Measurements from ENCODE around the gene TMEM38A.
"Not testable (repeated sequence)": the region's sequence is repeated elsewhere in the genome, so short reads cannot be mapped to it uniquely, and the experiment has no call there.

The TMEM38A gene

GRCh38 chr19:16657384-16657783 lies 3.6 kb upstream of the TMEM38A start:
- Histone ChIP-seq H3K4me3 (ENCODE audit: low read depth, low read length) (no peak overlapping the region), H3K4me1 (ENCODE audit: control insufficient read depth, insufficient read depth, low read length) (peaks cover 9% of the 10 kb centered on the region), H3K36me3 (ENCODE audit: control insufficient read depth, insufficient read depth, low read length) (peaks cover 63% of the 10 kb centered on the region), H3K9me3 (ENCODE audit: control insufficient read depth, insufficient read depth, low read depth, low read length) (no peaks in the 10 kb centered on the region), H3K9ac (ENCODE audit: low read length) (no peak overlapping the region), H3K27me3 (ENCODE audit: control insufficient read depth, insufficient read depth, low read length) (peaks cover 14% of the 10 kb centered on the region; the same call in 1 of the 2 replicates), H3K27ac (ENCODE audit: low read depth, low read length) (no peak overlapping the region)

GRCh38 chr19:16659464-16659831 lies 1.5 kb upstream of the TMEM38A start:
- peaks cover 14% of the 10 kb centered on the region; the same call in 1 of the 2 replicates for H3K27me3 ChIP-seq (ENCODE audit: control insufficient read depth, insufficient read depth, low read length)
- H3K27ac ChIP-seq (ENCODE audit: low read depth, low read length), result peak overlapping the region; percentile 88; the same call in 1 of the 2 replicates
- no peaks in the 10 kb centered on the region for H3K9me3 ChIP-seq (ENCODE audit: control insufficient read depth, insufficient read depth, low read depth, low read length)

GRCh38 chr19:16659832-16660708 lies 869 bp upstream of the TMEM38A start, which contains the start of gene SMIM7:
SMIM7 (minus strand) TSS chr19:16660144; CDS start chr19:16660110, 34 bp downstream.
- Histone ChIP-seq H3K36me3 (ENCODE audit: control insufficient read depth, insufficient read depth, low read length) (peaks cover 36% of the 10 kb centered on the region), H3K27me3 (ENCODE audit: control insufficient read depth, insufficient read depth, low read length) (peaks cover 14% of the 10 kb centered on the region; the same call in 1 of the 2 replicates), H3K9me3 (ENCODE audit: control insufficient read depth, insufficient read depth, low read depth, low read length) (no peaks in the 10 kb centered on the region), H3K4me1 (ENCODE audit: control insufficient read depth, insufficient read depth, low read length) (peaks cover 9% of the 10 kb centered on the region), H3K9ac (ENCODE audit: low read length) (peak within 1 kb of the TSS; percentile 91), H3K27ac (ENCODE audit: low read depth, low read length) (peak within 1 kb of the TSS; percentile 88), H3K4me3 (ENCODE audit: low read depth, low read length) (peak within 1 kb of the TSS; percentile 88)

More at GRCh38 chr19:16659464-16659831, 1.5 kb upstream of the TMEM38A start:
- Histone ChIP-seq H3K36me3 (ENCODE audit: control insufficient read depth, insufficient read depth, low read length) (peaks cover 43% of the 10 kb centered on the region), H3K4me3 (ENCODE audit: low read depth, low read length) (peak overlapping the region; percentile 88), H3K4me1 (ENCODE audit: control insufficient read depth, insufficient read depth, low read length) (peaks cover 9% of the 10 kb centered on the region), H3K9ac (ENCODE audit: low read length) (peak overlapping the region; percentile 91)

- H3K27ac ChIP-seq (ENCODE audit: low read depth, low read length), result no peak overlapping the region
- peaks cover 24% of the 10 kb centered on the region for H3K36me3 ChIP-seq (ENCODE audit: control insufficient read depth, insufficient read depth, low read length)
- H3K4me1 ChIP-seq (ENCODE audit: control insufficient read depth, insufficient read depth, low read length), result peaks cover 9% of the 10 kb centered on the region
- H3K27me3 ChIP-seq (ENCODE audit: control insufficient read depth, insufficient read depth, low read length), result peaks cover 14% of the 10 kb centered on the region; the same call in 1 of the 2 replicates
- H3K4me3 ChIP-seq (ENCODE audit: low read depth, low read length), result peak overlapping the region; percentile 88
- no peaks in the 10 kb centered on the region for H3K9me3 ChIP-seq (ENCODE audit: control insufficient read depth, insufficient read depth, low read depth, low read length)
- peak overlapping the region; percentile 46 for H3K9ac ChIP-seq (ENCODE audit: low read length)
These were observed 618 bp downstream of the TMEM38A start for GRCh38 chr19:16661480-16662034.

GRCh38 chr19:16668176-16668575 lies 7.2 kb downstream of the TMEM38A start:
- Histone ChIP-seq H3K4me1 (ENCODE audit: control insufficient read depth, insufficient read depth, low read length) (no peaks in the 10 kb centered on the region), H3K36me3 (ENCODE audit: control insufficient read depth, insufficient read depth, low read length) (no peaks in the 10 kb centered on the region; the same call in 1 of the 2 replicates), H3K27ac (ENCODE audit: low read depth, low read length) (no peak overlapping the region), H3K27me3 (ENCODE audit: control insufficient read depth, insufficient read depth, low read length) (no peaks in the 10 kb centered on the region), H3K9ac (ENCODE audit: low read length) (no peak overlapping the region), H3K9me3 (ENCODE audit: control insufficient read depth, insufficient read depth, low read depth, low read length) (no peaks in the 10 kb centered on the region), H3K4me3 (ENCODE audit: low read depth, low read length) (no peak overlapping the region)

GRCh38 chr19:16668702-16669101 lies 7.8 kb downstream of the TMEM38A start:
- H3K9me3 ChIP-seq (ENCODE audit: control insufficient read depth, insufficient read depth, low read depth, low read length); H3K4me1 ChIP-seq (ENCODE audit: control insufficient read depth, insufficient read depth, low read length): not testable (repeated sequence)

GRCh38 chr19:16670291-16670690 lies 9.4 kb downstream of the TMEM38A start:
- Histone ChIP-seq H3K4me3 (ENCODE audit: low read depth, low read length) (no peak overlapping the region), H3K27ac (ENCODE audit: low read depth, low read length) (no peak overlapping the region), H3K9me3 (ENCODE audit: control insufficient read depth, insufficient read depth, low read depth, low read length) (no peaks in the 10 kb centered on the region), H3K4me1 (ENCODE audit: control insufficient read depth, insufficient read depth, low read length) (no peaks in the 10 kb centered on the region), H3K36me3 (ENCODE audit: control insufficient read depth, insufficient read depth, low read length) (no peaks in the 10 kb centered on the region; the same call in 1 of the 2 replicates), H3K9ac (ENCODE audit: low read length) (no peak overlapping the region), H3K27me3 (ENCODE audit: control insufficient read depth, insufficient read depth, low read length) (no peaks in the 10 kb centered on the region)

More at GRCh38 chr19:16668702-16669101, 7.8 kb downstream of the TMEM38A start:
- H3K27ac ChIP-seq (ENCODE audit: low read depth, low read length); H3K9ac ChIP-seq (ENCODE audit: low read length); H3K4me3 ChIP-seq (ENCODE audit: low read depth, low read length); H3K36me3 ChIP-seq (ENCODE audit: control insufficient read depth, insufficient read depth, low read length); H3K27me3 ChIP-seq (ENCODE audit: control insufficient read depth, insufficient read depth, low read length): not testable (repeated sequence)

- H3K36me3 ChIP-seq (ENCODE audit: control insufficient read depth, insufficient read depth, low read length), result no peaks in the 10 kb centered on the region
- no peaks in the 10 kb centered on the region for H3K9me3 ChIP-seq (ENCODE audit: control insufficient read depth, insufficient read depth, low read depth, low read length)
- H3K27ac ChIP-seq (ENCODE audit: low read depth, low read length), result no peak overlapping the region
- H3K4me1 ChIP-seq (ENCODE audit: control insufficient read depth, insufficient read depth, low read length), result no peaks in the 10 kb centered on the region
- H3K9ac ChIP-seq (ENCODE audit: low read length), result no peak overlapping the region
- H3K27me3 ChIP-seq (ENCODE audit: control insufficient read depth, insufficient read depth, low read length), result no peaks in the 10 kb centered on the region
- no peak overlapping the region for H3K4me3 ChIP-seq (ENCODE audit: low read depth, low read length)
These were observed 10.8 kb downstream of the TMEM38A start for GRCh38 chr19:16671652-16672274.

- no peaks in the 10 kb centered on the region for H3K9me3 ChIP-seq (ENCODE audit: control insufficient read depth, insufficient read depth, low read depth, low read length)
- H3K36me3 ChIP-seq (ENCODE audit: control insufficient read depth, insufficient read depth, low read length), result no peaks in the 10 kb centered on the region
- H3K27me3 ChIP-seq (ENCODE audit: control insufficient read depth, insufficient read depth, low read length), result no peaks in the 10 kb centered on the region
- H3K9ac ChIP-seq (ENCODE audit: low read length), result no peak overlapping the region
- H3K4me3 ChIP-seq (ENCODE audit: low read depth, low read length), result no peak overlapping the region
- no peaks in the 10 kb centered on the region for H3K4me1 ChIP-seq (ENCODE audit: control insufficient read depth, insufficient read depth, low read length)
- H3K27ac ChIP-seq (ENCODE audit: low read depth, low read length), result no peak overlapping the region
These were observed 12.3 kb downstream of the TMEM38A start for GRCh38 chr19:16673231-16673630.

- not testable (repeated sequence) for H3K4me1 ChIP-seq (ENCODE audit: control insufficient read depth, insufficient read depth, low read length); H3K9ac ChIP-seq (ENCODE audit: low read length); H3K27me3 ChIP-seq (ENCODE audit: control insufficient read depth, insufficient read depth, low read length); H3K36me3 ChIP-seq (ENCODE audit: control insufficient read depth, insufficient read depth, low read length); H3K27ac ChIP-seq (ENCODE audit: low read depth, low read length); H3K9me3 ChIP-seq (ENCODE audit: control insufficient read depth, insufficient read depth, low read depth, low read length); H3K4me3 ChIP-seq (ENCODE audit: low read depth, low read length)
These were observed 12.9 kb downstream of the TMEM38A start for GRCh38 chr19:16673839-16674238.
